ENCODE measurements around the gene NOTCH4. TPM values are rescaled to one million over a fixed set of nuclear protein-coding genes. Genes with fewer than 3 reads are reported as not detected.
A peak's percentile ranks its signal among the peaks of the same experiment; 100 is the strongest.
"Not testable (repeated sequence)": the region's sequence is repeated elsewhere in the genome, so short reads cannot be mapped to it uniquely, and the experiment has no call there.

NOTCH4 gene
- 113 TPM for total RNA-seq
- long read RNA-seq, transcript NOTCH4-203 (11 exons, 3,075 nt), result major isoform, 36 of 293 reads
- long read RNA-seq, partial matches to known transcripts, result 160 of 293 reads
- long read RNA-seq, other reads (novel, unspliced or antisense), result 96 of 293 reads

GRCh38 chr6:32223258-32224235 lies at the start of gene NOTCH4:
Gene NOTCH4 (minus strand): TSS chr6:32224067. CDS start chr6:32223928, 139 bp downstream.
- DNase-seq (ENCODE audit: low spot score), result peak; percentile 81

- DNase-seq (ENCODE audit: low spot score), result no peak
Observed at GRCh38 chr6:32271429-32271828, 47.6 kb upstream of the NOTCH4 start.

GRCh38 chr6:32268459-32268858 lies 44.6 kb upstream of the NOTCH4 start:
- DNase-seq (ENCODE audit: low spot score), result not testable (repeated sequence)

GRCh38 chr6:32267035-32267434 lies 43.2 kb upstream of the NOTCH4 start:
- no peak for DNase-seq (ENCODE audit: low spot score)

GRCh38 chr6:32257262-32257661 lies 33.4 kb upstream of the NOTCH4 start:
- not testable (repeated sequence) for DNase-seq (ENCODE audit: low spot score)

GRCh38 chr6:32255199-32256153 lies 31.6 kb upstream of the NOTCH4 start:
- DNase-seq (ENCODE audit: low spot score), result no peak

- no peak for DNase-seq (ENCODE audit: low spot score)
Observed at GRCh38 chr6:32254761-32255198, 30.9 kb upstream of the NOTCH4 start.

GRCh38 chr6:32252331-32253009 lies 28.6 kb upstream of the NOTCH4 start:
- DNase-seq (ENCODE audit: low spot score), result no peak

GRCh38 chr6:32249262-32249661 lies 25.4 kb upstream of the NOTCH4 start:
- DNase-seq (ENCODE audit: low spot score), result no peak

GRCh38 chr6:32247401-32247800 lies 23.5 kb upstream of the NOTCH4 start:
- DNase-seq (ENCODE audit: low spot score), result no peak

- DNase-seq (ENCODE audit: low spot score), result no peak
Observed at GRCh38 chr6:32244946-32245398, 21.1 kb upstream of the NOTCH4 start.

GRCh38 chr6:32244270-32244669 lies 20.4 kb upstream of the NOTCH4 start:
- no peak for DNase-seq (ENCODE audit: low spot score)

- not testable (repeated sequence) for DNase-seq (ENCODE audit: low spot score)
Observed at GRCh38 chr6:32242318-32242813, 18.5 kb upstream of the NOTCH4 start.

GRCh38 chr6:32240686-32241085 lies 16.8 kb upstream of the NOTCH4 start:
- DNase-seq (ENCODE audit: low spot score), result no peak

GRCh38 chr6:32239462-32239861 lies 15.6 kb upstream of the NOTCH4 start:
- DNase-seq (ENCODE audit: low spot score), result no peak

GRCh38 chr6:32234934-32235333 lies 11.1 kb upstream of the NOTCH4 start:
- no peak for DNase-seq (ENCODE audit: low spot score)

GRCh38 chr6:32226434-32226833 lies 2.6 kb upstream of the NOTCH4 start:
- DNase-seq (ENCODE audit: low spot score), result peak; percentile 18

GRCh38 chr6:32224696-32225095 lies 829 bp upstream of the NOTCH4 start:
- peak; percentile 33 for DNase-seq (ENCODE audit: low spot score)

- DNase-seq (ENCODE audit: low spot score), result peak; percentile 82
Observed at GRCh38 chr6:32222333-32223230, 1.3 kb downstream of the NOTCH4 start.
